Progenitor cell of endocrine pancreas (in vitro differentiated cells): ENCODE measurements around the gene UBXN2A. TPM values are rescaled to one million over a fixed set of nuclear protein-coding genes. Genes with fewer than 3 reads are reported as not detected.

Source experiments
- DNase-seq: peaks from one replicate; pipeline ENCODE4 v3.0.0; 2021; ENCODE audit warnings: low spot score; ENCODE audit not compliant: unreplicated experiment
- H3K27ac Mint-ChIP-seq: 2 replicates; pipeline ENCODE4 v1.8.0; 2021; ENCODE audit warnings: mild to moderate bottlenecking, moderate library complexity, mixed read lengths
- H3K27me3 Mint-ChIP-seq: 2 replicates; pipeline ENCODE4 v1.8.0; 2021; ENCODE audit warnings: mixed read lengths
- H3K36me3 Mint-ChIP-seq: 2 replicates; pipeline ENCODE4 v1.8.0; 2022; ENCODE audit warnings: mixed read lengths; ENCODE audit not compliant: insufficient read depth
- H3K4me1 Mint-ChIP-seq: 2 replicates; pipeline ENCODE4 v1.8.0; 2021; ENCODE audit warnings: low read depth, mixed read lengths
- H3K4me3 Mint-ChIP-seq: 2 replicates; pipeline ENCODE4 v1.8.0; 2021; ENCODE audit warnings: low read depth, mild to moderate bottlenecking, moderate library complexity, mixed read lengths
- H3K9me3 Mint-ChIP-seq: 2 replicates; pipeline ENCODE4 v1.8.0; 2021; ENCODE audit warnings: low read depth, mixed read lengths
- total RNA-seq: library from RNA; stranded (reverse); gene quantifications from 2 replicates; pipeline ENCODE4 v1.2.1, GENCODE V29; 2021
- TF ChIP-seq, protein P1 (sequence below): fragments of 200-600 bp; sonication (generic); IDR thresholded peaks from one replicate; pipeline ENCODE4 v1.5.0; 2021; ENCODE audit warnings: antibody characterized with exemption, mild to moderate bottlenecking; ENCODE audit not compliant: unreplicated experiment

The UBXN2A gene
- total RNA-seq, 1 donor from 2014 or later, result 24.1 TPM

DNA sequence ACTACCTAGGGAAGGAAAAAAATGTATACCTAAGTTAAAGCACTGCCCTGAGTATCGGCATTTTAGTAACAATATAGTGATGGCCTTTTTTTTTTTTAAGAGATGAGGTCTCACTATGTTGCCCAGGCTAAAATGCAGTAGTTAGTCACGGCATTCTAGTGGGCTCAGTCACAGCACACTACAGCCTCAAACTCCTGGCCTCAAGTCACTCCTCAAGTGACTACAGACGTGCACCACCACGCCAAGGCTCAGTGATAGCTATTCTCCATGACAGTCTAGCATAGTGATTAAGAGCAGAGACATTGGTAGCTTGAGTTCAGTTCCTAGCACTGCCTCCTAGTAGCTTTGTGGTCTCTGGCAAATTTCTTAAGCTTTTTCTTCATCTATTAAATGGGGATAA is 27.6 kb downstream of the UBXN2A start:
- TF ChIP-seq, protein P1, sequence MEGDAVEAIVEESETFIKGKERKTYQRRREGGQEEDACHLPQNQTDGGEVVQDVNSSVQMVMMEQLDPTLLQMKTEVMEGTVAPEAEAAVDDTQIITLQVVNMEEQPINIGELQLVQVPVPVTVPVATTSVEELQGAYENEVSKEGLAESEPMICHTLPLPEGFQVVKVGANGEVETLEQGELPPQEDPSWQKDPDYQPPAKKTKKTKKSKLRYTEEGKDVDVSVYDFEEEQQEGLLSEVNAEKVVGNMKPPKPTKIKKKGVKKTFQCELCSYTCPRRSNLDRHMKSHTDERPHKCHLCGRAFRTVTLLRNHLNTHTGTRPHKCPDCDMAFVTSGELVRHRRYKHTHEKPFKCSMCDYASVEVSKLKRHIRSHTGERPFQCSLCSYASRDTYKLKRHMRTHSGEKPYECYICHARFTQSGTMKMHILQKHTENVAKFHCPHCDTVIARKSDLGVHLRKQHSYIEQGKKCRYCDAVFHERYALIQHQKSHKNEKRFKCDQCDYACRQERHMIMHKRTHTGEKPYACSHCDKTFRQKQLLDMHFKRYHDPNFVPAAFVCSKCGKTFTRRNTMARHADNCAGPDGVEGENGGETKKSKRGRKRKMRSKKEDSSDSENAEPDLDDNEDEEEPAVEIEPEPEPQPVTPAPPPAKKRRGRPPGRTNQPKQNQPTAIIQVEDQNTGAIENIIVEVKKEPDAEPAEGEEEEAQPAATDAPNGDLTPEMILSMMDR, result no peak
- Mint-ChIP-seq H3K27ac (no peak overlapping the region), H3K27me3 (no peaks in the 10 kb centered on the region), H3K4me1 (no peaks in the 10 kb centered on the region), H3K9me3 (peaks cover 3% of the 10 kb centered on the region), H3K36me3 (peaks cover 14% of the 10 kb centered on the region), H3K4me3 (no peak overlapping the region)
- DNase-seq, result no peak

DNA sequence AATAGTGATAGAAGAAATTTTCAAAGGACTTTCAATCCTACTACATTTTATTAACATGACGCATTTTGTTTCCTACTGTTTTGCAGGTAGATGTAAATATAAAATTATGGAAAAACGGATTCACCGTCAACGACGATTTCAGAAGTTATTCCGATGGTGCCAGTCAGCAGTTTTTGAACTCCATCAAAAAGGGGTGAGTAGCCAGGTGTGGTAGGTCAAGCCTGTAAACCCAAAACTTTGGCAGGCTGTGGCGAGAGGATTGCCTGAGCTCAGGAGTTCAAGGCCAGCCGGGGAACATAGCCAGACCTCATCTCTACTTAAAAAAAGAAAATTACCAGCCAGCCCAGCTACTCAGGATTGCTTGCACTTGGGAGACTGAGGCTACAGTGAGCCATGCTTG is 36.6 kb downstream of the UBXN2A start:
- Mint-ChIP-seq H3K4me1 (no peaks in the 10 kb centered on the region), H3K36me3 (peaks cover 22% of the 10 kb centered on the region), H3K27ac (no peak overlapping the region), H3K27me3 (no peaks in the 10 kb centered on the region), H3K4me3 (no peak overlapping the region), H3K9me3 (no peaks in the 10 kb centered on the region)
- TF ChIP-seq, protein P1, result no peak
- DNase-seq, result no peak

DNA sequence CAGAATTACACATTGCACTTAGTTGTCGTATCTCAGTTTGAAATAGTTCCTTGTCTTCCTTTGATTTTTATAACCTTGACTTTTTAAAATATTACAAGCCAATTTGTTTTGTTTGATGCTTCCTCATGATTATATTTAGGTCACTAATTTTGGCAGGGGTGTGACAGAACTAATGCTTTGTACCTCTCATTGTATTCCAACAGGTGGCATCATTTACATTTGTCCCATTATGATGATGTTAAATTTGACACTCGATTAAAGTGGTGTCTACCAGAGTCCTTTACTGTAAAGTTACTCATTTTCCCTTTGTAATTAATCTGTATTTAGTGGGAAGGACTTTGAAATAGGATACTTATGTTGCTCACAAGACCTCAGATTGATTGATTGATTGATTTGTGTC is 48.1 kb downstream of the UBXN2A start:
- Mint-ChIP-seq H3K4me3 (no peak overlapping the region), H3K4me1 (no peaks in the 10 kb centered on the region), H3K27me3 (no peaks in the 10 kb centered on the region), H3K36me3 (peaks cover 8% of the 10 kb centered on the region), H3K9me3 (no peaks in the 10 kb centered on the region), H3K27ac (no peak overlapping the region)
- no peak for DNase-seq
- TF ChIP-seq, protein P1, result no peak

DNA sequence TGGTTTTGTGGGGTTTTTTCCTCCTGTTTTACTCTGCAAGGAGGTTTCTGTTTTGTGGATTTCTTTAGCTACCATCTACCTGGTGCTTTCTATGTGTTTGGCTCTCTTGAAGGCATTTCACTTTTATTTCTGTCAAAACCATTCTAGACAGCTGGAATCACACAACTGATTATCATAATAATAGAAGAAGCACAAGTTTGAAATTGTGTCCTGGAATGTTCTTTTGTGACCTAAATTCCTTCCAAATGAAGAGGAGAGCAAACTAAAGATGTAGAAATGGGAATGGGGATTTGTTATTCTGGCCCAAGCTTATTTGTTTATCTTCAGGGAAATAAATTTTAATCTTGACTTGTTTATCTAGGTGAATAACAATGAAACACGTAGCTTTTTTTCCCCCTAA is 52.7 kb downstream of the UBXN2A start:
- Mint-ChIP-seq H3K36me3 (peaks cover 9% of the 10 kb centered on the region), H3K27me3 (no peaks in the 10 kb centered on the region), H3K27ac (no peak overlapping the region), H3K4me3 (no peak overlapping the region), H3K4me1 (no peaks in the 10 kb centered on the region), H3K9me3 (no peaks in the 10 kb centered on the region)
- TF ChIP-seq, protein P1, result no peak
- no peak for DNase-seq

DNA sequence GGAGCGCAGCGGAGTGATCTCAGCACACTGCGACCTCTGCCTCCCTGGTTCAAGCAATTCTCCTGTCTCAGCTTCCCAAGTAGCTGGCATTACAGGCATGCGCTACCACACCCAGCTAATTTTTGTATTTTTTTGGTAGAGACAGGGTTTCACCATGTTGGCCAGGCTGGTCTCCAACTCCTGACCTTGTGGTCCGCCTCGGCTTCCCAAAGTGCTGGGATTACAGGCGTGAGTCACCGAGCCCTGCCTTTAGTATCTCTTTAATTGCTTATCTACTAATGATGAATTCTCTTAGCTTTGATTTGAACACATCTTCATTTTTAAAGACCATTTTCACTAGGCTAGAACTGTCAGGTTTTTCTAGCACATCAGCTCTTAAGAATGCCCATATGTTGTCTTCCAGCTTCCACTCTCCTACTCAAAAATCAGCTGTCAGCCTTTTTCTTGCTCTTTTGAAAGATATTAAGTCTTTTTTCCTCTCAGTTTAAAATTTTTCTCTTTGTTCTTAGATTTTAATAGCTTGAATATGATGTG is 53.5 kb downstream of the UBXN2A start:
- no peak overlapping the region for H3K4me3 Mint-ChIP-seq
- H3K27ac Mint-ChIP-seq, result no peak overlapping the region
- no peaks in the 10 kb centered on the region for H3K9me3 Mint-ChIP-seq
- H3K4me1 Mint-ChIP-seq, result no peaks in the 10 kb centered on the region
- peaks cover 8% of the 10 kb centered on the region for H3K36me3 Mint-ChIP-seq
- TF ChIP-seq, protein P1, result no peak
- no peak for DNase-seq
- H3K27me3 Mint-ChIP-seq, result no peaks in the 10 kb centered on the region
